Fibroblast of gingiva (primary cell): ENCODE results near the gene SHROOM3.
A peak's percentile ranks its signal among the peaks of the same experiment; 100 is the strongest.

Source experiments
- DNase-seq: peaks from one replicate; pipeline ENCODE4 v3.0.0-alpha.2; 2011; ENCODE audit warnings: low read depth

The SHROOM3 gene

DNA sequence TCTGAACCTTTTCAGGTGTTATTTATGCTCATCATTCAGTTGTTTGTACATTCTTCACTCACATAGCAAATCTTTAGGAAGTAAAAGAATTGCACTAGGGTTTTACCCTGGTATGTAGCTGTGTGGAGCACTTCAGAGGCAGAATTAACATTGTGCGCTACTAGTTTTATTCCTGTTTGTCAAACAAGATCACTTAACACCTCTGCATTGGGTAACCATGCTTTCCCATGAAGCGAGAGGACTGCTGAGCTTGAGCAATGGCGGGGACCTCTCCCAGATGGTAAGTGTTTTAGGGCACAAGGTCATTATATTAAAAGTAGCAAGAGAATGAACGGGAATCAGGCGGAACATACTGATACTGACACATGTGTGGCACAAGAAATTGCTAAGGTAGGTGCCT, 59.2 kb downstream of the SHROOM3 start:
- no peak for DNase-seq

GRCh38 chr4:76494871-76495590, 60.0 kb downstream of the SHROOM3 start:
- DNase-seq = no peak

DNA sequence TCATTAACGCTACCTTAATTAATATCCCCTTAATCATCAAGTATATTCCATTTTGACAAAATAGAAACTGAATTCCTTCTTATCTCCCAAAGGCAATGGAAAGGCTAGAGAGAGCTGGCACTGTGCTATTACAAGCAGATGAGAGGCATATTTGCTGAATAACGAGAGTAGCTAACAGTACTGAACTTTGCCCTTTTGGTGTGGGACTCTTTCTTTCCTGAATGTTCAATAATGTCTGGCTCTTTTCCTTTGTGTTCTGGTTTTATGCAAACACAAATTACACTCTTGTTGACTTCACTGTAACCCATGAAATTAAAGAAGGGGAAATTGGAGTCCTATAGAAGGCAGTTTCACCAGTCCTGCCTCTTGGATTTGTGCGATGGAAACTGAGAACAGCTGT, 63.5 kb downstream of the SHROOM3 start:
- DNase-seq = no peak

GRCh38 chr4:76499461-76499860, 64.4 kb downstream of the SHROOM3 start:
- DNase-seq = no peak

- no peak for DNase-seq
These were observed 67.9 kb downstream of the SHROOM3 start for GRCh38 chr4:76502886-76503285.

DNA sequence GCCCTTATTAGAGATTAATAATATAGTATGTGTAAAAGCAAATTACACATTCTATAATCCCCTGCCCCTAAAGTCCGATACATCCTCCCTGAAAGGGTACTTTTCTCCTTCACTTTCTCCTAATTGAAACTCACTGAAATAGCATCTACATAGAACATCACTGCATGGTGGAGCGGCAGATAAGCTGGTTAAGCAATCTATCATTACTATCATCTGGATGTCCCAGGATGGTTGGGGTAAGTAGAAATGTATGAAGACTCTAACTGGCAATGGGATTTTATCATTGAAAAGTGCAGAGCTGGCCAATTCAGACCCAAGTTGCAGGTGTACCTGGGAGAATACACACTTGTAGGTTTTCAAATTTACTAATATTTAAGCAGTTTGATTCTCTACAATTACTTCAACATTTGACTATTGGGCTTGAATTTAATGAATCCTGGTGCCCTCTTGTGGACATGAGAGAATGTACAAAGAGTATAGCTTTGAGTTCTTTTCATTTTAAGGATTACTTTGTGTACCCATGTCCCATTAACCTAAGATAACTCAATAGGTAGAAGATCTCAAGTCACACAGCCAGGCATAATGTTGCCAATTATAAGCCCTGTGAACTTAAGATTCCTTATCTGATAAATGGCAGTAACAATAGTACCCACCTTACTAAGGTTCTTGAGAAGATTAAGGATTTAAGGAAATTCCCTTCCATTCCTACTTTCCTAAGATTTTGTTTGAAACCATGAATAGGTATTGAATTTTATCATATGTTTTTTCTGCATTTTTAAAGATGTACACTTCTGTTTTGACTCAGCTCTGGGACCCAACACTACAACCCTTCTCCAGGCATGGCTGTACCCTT, 69.8 kb downstream of the SHROOM3 start:
- peak; percentile 40 for DNase-seq

- DNase-seq = no peak
These were observed 76.9 kb downstream of the SHROOM3 start for GRCh38 chr4:76511947-76512346.

- DNase-seq = no peak
These were observed 78.5 kb downstream of the SHROOM3 start for GRCh38 chr4:76513482-76513881.

DNA sequence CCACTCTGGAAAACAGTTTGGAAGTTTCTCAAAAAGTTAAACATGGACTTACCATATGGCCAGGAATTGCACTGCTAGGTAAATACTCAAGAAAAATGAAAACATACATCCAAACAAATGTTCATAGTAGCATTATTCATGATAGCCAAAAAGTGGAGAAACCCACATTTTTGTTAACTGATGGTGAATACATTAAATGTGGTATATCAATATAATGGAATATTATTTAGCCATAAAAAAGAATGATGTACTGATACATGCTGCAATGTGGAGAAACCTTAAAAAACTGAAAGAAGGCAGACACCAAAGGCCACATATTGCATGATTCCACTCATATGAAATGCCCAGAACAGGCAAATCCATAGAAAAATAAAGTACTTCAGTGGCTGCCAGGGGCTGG, 79.1 kb downstream of the SHROOM3 start:
- no peak for DNase-seq

- DNase-seq = no peak
These were observed 81.2 kb downstream of the SHROOM3 start for GRCh38 chr4:76515975-76516843.

GRCh38 chr4:76518241-76518640, 83.2 kb downstream of the SHROOM3 start:
- DNase-seq = no peak

DNA sequence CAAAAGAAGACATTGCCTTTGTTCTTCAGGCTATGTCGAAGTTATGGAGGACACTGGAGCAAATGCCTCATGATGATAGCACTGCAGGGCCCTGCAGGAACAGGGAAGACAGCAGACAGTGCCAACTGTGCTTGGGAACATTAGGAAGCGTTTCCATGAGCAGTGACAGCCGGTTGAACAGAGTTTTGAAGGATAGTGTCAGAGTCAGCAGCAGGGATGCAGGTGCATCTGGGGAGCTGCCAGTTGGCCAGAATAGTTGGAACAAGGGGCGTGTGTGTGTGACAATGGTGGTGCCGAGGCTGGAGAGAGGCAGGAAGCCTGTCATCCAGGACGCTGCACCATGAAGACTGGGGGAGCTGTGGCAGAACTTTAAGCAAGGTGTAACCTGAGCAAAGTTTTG, 88.6 kb downstream of the SHROOM3 start:
- DNase-seq = no peak

DNA sequence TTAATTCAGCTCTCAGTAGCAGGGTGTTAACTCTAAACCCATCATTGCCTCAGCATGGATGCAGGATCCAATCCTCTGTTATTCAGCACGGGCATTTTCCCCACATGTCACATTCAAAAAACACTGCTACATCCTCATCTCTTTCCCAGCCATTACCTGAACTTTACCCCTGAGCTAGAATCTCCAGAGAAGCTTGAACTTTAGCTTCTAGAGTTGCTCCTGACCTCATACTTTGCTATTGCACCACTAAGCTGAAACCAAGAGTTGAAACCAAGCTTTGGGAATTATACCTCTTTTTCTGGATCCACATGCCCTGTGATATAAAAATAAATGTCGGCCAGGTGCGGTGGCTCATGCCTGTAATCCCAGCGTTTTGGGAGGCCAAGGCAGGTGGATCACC, 90.7 kb downstream of the SHROOM3 start:
- DNase-seq = no peak

DNA sequence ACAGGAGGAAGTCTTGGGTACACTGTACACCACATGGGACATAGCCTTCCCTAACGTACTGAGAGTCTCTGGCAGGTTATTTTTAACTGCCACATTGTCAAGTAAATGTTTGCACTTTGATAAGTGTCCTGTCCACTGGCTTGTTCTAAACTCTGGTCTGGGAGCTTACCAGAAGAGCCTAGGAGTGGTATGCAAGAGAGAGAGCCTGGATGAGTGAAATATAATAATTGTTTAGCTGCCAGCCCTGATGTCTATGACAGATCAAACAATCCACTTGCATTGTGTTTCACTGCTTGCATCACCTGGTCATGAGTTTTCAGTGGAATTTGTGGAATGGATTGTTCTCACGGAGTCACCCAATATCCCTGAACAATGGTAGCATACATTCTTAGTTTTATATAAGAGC, 91.6 kb downstream of the SHROOM3 start:
- no peak for DNase-seq

GRCh38 chr4:76527666-76528065, 92.6 kb downstream of the SHROOM3 start:
- no peak for DNase-seq

DNA sequence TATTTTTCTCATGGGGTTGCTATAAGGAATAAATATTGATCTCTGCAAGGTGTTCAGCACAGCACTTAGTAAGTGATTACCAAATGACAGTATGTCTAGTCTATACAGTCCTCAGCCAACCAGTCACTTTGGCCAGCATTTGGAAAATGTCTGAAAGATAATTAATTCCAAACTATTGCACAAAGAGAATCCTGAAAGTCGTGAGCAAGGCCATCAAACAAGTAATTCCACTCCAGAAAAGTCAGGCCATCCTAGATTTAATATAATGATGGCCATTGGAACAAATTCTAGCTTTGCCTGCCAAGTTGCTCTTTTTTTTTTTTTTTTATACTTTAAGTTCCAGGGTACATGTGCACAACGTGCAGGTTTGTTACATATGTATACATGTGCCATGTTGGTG, 96.6 kb downstream of the SHROOM3 start:
- DNase-seq = no peak

- DNase-seq = no peak
These were observed 97.8 kb downstream of the SHROOM3 start for GRCh38 chr4:76532805-76533204.

GRCh38 chr4:76533314-76533713, 98.3 kb downstream of the SHROOM3 start:
- peak; percentile 9 for DNase-seq

- no peak for DNase-seq
These were observed 100.8 kb downstream of the SHROOM3 start for GRCh38 chr4:76535603-76536372.

- DNase-seq = no peak
These were observed 101.3 kb downstream of the SHROOM3 start for GRCh38 chr4:76536373-76536689.

DNA sequence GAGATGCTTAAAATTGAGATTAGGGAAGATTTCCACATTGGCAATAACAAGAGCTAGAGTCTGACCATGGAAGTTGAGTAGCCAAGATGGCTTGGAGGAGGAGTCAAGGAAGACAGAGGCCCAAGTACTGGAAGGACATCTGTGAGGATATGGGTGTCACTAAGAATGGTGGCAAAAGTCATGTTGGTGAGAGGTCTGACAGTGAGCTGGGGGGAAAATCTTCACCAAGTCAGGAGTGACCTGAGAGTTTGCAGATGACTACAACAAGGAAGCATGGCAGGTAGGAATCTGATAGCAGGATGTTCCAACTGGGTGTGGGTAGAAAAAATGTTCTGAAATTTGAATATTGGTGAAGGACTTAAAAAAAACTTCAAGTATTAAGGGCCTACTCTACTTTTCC, 103.3 kb downstream of the SHROOM3 start:
- DNase-seq = no peak

- no peak for DNase-seq
These were observed 105.0 kb downstream of the SHROOM3 start for GRCh38 chr4:76539979-76540378.
